Measurements from ENCODE around the gene ZNF256.

ZNF256 gene

DNA sequence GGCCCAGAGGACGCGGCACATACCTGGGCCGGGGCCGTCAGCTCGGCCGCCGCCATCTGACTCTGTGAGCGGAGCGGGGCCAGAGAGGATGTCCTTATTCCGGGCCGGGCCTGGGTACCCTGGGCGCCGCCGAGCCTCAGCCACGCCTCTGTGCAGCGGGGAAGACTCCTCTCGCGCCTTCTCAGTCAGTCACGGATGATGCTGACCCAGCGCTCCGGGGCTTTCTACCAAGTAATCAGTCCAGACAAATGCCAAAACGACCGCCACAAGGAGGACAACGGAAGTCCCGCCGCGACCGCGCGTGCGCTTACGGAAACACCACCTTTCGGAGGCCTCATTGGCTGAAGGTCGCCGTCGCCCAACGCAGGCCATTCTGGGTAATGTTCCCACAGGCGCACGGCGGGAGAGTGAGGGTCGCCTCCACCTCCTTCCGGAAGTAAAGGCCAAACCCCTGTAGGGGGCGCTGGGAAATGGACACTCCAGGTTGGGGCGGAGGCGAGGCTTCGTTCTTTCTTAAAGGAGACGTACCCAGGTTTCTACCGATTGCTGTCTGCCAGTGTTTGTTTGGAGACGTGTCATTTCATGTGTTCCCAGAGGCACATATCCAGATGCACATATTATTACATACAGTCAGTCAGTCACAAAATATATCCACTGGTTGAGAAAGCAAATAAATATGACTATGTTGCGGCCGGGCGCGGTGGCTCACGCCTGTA lies at the start of gene ZNF256:
TSS of gene ZNF256 (minus strand) at position 288 of the 716 bp plus-strand sequence. CDS start at position 56, 232 bp downstream.
- peak; percentile 92 for DNase-seq

DNA sequence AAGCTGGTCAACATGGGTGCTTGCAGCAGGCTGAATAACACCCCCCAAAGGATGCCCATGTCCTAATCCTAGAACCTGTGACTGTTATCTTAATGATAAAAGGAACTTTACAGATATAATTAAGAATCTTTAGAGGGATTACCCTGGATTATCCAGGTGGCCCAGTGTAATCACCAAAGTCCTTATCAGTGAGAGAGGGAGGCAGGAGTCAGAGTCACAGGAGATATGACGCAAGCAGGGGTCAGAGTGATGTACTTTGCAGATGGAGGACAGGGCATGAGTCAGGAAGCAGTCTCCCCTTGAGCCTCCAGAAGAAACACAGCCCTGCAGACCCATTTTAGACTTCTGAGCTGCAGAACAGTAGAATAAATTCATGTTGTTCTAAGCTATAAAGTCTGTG lies 45.3 kb upstream of the ZNF256 start:
- DNase-seq: no peak

DNA sequence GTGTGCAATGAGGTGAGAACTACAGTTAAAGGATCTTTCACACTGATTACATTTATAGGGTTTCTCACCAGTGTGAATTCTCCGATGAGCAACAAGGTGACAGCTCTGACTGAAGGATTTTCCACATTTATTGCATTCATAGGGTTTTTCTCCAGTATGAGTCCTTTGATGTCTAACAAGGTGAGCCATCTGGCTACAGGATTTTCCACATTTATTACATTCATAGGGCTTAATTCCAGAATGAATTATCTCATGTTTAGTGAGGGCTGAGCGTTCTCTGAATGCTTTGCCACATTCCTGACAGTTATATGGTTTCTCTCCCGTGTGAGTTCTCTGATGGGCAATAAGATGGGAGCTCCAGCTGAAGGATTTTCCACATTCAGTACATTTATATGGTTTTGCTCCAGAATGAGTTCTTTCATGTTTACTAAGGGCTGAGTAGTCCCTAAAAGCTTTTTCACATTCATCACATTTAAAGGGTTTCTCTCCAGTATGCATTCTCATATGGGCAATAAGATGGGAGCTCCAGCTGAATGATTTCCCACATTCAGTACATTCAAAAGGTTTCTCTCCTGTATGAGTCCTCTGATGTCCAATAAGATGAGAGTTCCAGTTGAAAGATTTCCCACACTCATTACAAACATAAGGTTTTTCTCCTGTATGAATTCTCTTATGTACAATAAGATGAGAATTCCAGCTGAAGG lies 31.2 kb upstream of the ZNF256 start:
- DNase-seq: no peak

DNA sequence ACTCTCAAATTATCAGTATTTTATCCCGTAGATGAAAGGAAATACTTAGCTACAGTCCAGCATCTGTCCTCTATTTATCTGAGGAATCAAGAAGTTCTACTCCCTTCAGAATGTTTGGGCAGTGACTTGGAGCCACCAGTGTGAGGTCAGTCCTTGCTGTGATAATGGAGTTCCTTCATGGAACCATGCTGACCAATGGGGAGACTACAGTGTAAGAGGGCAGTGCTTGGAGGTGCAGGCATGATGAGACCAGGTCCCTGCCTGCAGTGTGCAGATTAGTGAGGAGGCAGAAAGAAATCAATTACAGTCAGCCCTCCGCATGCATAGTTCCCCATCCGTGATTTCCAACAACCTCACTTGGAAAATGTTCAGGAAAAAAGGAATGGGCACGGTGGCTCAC lies 26.9 kb upstream of the ZNF256 start, which contains the start of gene C19orf18:
TSS of gene C19orf18 (minus strand) at position 101 of the 400 bp plus-strand sequence. CDS start 102 bp downstream, outside the sequence.
- no peak for DNase-seq

DNA sequence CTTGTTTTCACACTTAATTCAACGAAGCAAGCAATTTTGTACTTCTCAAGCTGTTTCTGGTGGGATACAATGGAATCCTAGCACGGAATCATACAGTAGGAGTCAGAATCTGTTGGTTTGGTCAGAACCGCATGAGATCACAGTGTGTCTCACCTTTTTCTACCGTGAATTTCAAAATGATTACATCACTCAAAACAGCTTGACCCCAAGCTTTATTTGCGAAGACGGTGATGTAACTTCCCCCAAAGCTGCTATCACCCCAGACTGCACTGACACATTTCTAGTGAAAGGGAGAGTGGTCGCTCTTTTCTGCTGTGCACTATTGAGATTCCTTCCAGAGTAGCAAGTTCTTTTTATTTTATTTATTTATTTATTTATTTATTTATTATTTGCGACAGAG lies 17.3 kb upstream of the ZNF256 start:
- no peak for DNase-seq

DNA sequence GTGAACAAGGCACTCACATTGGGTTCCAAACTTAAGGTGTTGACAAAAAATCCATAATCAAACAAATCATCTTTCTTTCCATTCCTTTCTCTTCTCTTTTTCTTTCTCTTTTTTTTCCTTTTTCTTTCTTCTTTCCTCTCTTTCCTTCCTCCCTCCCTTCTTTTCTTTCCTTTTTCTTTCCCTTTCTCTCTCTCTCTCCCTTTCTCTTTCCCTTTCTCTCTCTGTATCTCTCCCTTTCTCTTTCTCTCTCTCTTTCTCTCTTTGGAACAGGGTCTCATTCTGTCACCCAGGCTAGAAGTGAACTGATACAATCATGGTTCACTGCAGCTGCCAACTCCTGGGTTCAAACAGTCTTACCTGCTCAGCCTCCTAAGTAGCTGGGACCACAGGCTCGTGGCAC lies 14.3 kb upstream of the ZNF256 start:
- DNase-seq: no peak

DNA sequence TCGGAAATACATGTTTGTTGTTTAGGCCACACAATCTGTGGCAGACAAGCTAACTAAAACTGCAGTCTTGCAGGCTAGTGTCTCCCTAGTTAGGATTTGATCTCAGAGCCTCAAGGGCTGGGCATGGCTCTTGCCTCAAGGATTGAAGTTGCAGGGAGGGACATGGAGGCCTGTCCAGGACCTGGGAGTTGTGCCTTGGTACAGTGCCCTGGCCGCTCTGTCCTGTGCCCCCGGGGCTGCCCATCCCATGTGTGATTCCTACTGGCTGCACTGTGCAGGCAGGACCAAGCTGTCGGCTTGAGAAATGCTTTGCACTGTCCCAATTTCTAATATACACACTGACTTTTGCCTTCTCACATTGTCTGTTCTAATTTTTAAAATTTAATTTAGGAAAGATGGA lies 7.5 kb upstream of the ZNF256 start:
- DNase-seq: no peak

DNA sequence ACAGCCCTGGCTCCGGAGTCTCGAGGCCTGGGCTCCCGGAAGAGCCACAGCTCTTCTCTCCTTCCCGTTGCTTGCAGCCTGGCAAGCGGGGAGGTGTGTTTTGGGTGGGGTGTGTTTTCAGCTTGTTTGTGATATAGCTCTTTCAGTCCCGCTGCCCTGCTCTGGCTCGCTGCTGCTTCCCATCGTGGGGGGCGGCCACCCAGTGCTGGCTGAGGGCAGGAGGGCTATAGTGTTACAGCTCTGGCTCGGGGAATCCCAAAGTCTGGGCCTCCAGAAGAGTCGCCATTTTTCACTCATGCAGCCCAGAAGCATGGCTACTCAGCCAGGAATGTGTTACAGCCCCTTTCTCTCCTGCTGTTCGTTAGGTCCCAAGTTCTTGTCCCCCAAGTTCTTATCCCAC lies 2.2 kb upstream of the ZNF256 start:
- DNase-seq: no peak

DNA sequence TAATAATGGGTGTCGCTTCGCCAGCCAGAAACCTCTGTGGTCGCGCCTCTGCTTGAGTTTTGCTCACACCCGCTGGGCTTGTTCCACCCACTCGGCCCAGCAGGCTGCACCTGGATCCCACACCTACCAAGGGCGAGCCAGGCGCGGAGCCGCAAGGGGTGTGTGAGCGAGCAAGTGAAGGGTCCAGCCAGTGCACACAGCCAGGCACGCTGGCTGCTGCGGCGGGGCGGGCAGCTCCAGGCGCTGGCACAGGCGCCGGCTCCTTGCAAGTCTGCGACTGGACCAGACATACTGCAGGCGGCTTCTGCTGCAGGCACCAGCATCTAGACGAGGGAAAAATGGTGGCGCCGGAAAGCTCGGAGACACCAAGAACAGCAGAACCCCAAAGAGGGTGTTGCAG lies 1.8 kb upstream of the ZNF256 start:
- DNase-seq: no peak

DNA sequence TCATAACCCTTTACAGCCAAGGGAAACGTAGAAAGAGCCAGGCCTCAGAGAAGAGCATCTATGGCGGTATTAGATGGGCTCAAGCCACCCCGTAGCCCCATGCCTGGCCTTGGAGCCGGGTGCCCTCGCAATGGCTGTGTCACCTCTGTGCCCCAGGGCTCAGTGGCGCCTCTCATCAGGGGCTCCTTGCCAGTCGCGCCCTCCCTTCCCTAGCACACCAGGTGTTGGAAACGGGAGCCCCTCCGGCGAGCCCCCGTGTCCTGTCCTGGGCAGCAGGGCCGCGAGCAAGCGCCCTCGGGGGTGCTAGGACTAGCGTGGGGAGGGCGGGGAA lies 453 bp downstream of the ZNF256 start:
- peak; percentile 6 for DNase-seq

DNA sequence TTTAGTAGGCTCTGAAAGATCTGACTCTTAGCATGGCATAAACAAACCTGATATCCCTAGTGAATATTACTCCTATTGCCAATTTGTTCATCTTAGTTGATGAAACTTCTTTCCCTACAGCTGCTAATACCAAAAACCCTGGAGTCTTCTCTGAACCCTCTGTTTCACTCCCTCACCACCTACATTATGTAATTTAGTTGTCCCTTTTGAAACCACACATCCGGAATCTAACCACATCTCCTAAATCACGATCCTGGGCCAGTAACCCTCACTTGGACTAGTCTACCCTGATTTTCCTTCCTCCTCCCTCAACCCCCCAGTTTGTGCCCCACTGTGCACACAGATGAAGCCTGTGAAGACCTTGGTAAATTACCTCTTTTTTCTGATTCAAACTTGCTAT lies 1.2 kb downstream of the ZNF256 start:
- DNase-seq: no peak

DNA sequence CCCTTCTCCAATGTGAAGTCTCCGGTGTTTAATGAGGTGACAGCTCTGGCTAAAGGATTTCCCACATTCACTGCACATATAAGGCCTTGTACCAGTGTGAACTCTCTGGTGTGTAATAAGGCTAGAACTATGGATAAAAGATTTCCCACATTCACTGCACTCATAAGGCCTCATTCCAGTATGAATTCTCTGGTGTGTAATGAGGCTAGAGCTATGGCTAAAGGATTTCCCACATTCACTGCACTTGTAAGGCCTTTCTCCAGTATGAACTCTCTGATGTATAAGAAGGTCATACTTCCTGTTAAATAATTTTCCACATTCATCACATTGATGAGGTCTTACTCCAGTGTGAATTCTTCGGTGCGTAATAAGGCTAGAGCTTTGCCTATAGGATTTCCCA lies 5.9 kb downstream of the ZNF256 start:
- no peak for DNase-seq

DNA sequence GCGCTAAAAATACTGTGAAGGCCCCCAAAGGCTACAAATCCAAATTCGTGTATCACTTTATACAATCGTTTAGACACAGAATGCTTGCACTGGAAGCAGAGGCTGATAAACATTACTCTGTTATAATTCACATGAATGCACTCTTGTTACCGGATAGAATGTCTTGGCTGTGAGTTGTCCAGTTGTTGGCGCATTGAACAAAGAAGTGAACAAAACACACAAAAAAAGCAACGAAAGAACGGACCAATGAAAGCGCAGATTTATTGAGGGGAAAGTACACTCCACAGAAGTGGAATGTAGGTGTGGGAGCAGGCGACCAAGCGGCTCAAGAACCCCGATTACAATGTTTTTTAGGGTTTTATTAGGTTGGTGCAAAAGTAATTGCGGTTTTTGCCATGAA lies 11.8 kb downstream of the ZNF256 start:
- no peak for DNase-seq

DNA sequence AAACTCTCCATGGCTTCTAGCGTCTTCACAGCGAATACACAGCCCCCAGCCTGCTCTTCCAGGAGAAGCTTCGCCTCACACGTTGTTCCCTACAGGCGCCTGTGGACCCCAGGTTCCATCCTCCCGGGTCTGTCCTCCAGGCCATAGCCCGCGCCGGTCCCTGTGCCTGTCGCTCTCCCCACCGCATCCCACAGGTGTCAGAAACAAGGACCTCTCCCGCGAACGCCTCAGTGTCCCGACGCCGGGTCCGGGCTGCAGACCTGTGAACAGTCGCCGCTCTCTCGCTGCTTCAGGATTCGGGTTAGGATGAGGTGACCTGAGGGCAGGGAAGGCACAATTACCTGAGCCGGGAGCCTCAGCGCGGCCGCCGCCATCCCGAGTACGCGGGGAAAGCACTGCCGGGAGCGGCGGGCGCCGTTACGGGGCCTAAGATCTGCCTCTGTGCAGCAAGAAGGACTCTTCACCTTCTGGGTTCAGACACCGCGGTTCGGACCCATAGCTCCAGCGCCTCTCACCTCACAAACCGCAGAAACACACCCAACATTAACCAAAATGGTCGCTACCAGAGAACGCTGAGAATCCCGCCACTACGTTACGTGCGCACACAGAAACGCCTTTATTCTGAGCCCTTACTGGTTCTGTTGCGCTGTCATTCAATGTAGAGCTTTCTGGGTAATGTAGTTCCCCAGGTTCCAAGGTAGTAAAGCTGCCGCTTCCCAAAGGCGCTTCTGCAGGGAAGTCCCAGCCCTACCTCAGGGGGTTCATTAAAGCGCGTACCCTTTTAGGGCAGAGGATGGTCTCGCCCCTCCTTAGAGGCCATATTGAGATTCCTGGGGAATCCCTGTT lies 12.5 kb downstream of the ZNF256 start, which contains the start of gene ZNF418:
TSS of gene ZNF418 (minus strand) at position 583 of the 846 bp plus-strand sequence. CDS start 1,580 bp downstream, outside the sequence.
- DNase-seq: peak; percentile 49

DNA sequence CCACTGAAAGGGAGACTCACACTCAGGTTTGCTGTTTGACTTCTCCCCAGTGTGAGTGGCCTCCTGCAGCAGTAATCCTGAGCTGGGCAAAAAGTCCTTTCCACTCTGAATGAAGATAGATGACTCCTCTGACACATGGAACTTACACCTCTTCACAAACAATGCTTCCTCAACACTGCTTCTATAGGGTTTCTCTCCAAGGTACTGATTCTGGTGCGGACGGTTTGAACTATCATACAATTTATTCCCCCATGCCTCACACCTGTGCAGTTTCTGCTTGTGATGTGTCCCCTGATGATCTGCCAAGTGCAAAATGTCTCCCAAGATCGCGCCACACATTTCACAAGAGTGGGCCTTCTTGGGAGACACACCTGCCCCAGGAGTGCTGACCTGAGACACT lies 19.9 kb downstream of the ZNF256 start:
- no peak for DNase-seq

DNA sequence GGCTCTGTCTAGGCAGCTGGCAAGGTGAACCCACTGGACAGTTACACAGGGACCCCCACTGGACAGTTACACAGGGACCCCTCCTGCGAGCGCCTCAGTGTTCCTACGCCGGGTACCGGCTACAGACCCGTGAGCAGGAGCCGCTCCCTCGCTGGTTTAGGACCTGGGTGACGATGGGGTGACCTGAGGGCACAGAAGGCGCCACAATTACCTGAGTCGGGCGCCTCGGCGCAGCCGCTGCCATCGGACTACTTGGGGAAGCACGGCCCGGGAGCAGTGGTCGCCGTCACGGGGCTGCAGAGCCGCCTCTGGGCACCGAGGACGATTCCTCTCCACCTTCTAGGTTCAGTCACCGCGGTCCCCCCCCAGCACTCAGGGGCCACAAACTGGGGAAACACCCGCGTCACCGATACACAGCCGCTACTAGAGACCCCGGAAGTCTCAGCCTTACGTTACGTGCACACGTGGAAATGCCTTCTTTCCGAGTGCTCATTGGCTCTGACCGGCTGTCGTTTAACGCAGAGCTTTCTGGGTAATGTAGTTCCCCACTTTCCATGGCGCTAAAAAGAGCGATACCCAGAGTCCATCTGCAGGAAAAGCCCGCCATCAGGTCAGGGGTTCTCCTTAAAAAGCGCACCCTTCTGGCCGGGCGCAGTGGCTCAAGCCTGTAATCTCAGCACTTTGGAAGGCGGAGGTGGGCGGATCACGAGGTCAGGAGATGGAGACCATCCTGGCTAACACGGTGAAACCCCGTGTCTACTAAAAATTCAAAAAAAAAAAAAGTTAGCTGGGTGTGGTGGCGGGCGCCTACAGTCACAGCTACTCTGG lies 31.1 kb downstream of the ZNF256 start, which contains the start of gene ZNF417:
TSS of gene ZNF417 (minus strand) at position 425 of the 828 bp plus-strand sequence. CDS start at position 244, 181 bp downstream.
- DNase-seq: peak; percentile 96

DNA sequence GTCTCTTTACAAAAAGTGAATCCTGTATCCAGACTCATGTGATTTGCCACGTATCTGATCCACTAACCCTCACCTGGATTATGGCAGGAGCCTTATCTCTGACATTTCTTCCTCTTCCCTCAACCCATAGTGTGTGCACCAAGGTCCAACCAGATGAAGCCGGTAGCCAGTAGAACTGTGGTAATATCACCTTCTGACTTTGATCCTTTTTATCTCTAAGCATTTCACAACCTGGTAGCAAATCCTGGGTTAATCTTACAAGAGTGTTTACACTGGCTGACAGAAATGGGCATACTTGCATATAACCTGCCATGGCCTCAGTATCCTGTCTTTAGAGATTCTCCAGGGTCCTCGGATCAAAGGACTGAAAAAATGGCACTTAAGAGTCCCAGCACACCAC lies 33.0 kb downstream of the ZNF256 start:
- no peak for DNase-seq

DNA sequence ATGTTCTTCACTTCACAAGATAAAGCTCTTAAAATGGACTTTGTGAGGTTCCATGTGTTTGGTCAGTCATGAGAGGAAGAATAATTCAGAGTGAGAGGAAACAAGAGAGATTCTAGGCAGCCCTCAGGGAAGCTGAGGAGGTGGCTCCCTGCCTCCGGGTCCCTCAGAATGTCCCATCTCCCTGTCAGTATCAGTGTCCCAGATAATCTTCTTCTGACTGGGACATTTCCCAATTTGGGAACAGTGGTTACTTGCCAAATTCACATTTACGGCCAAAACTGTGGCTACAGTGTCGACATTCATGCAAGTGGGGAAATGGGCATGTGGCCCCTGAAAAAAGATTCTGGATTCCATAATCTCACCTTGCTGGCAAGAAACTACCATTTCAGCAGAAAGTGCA lies 40.1 kb downstream of the ZNF256 start:
- DNase-seq: no peak

DNA sequence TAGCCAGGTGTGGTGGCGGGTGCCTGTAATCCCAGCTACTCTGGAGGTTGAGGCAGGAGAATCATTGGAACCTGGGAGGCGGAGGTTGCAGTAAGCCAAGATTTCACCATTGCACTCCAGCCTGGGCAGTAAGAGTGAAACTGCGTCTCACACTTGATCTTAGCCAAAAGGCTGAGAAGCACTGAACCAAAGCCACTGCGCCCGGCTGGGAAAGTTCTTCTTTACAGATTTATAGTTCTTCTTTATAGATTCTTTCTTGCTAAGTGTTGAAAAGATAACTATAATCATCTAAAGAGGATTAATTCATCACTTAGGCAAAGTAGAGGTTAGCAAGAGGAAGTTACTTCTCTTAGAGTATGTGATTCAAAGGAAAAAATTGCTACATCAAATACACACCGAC lies 42.2 kb downstream of the ZNF256 start:
- DNase-seq: no peak

DNA sequence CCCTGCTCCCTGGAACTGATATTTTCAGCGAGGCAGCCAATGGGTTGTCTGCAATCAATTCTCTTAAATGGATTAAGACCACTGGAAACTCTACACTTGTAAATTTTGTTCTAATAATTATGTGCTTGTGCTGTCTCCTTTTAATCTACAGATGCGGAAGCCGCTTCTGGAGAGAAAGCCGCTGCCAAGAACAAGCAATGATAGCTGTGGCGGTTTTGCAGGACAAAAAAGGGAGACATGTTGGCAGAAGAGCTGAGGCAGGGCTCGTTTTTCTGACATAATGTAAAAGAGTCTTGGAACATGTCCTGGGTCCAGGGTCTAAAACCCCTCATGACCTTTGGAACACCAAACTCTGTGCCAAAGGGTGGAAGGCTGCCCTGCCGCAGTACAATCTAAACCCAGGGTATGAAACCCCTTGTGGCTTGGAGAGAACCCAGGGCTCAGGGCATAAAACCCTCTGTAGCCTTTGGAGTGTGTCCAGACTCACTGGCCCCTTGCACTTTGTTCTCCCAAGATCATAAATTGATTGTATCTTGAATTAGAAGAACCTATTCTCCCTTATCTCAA lies 43.8 kb downstream of the ZNF256 start:
- DNase-seq: no peak

DNA sequence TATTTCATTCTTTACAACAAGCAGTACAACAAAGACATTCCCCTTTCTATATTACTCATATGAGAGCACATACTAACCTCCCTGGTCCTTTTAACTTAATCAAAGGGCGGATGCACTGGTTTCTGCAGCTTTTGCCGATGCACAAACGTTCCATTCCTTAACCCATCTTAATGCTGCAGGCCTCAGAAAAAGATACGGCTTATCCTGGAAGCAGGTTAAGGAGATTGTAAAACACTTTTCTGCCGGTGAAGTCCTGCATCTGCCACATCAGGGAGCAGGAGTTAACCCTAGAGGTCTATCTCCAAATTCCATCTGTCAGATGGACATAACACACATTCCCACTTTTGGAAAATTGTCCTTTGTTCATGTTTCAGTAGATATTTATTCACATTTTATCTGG lies 47.2 kb downstream of the ZNF256 start:
- no peak for DNase-seq
